GM18507 (cell line): Measurements from ENCODE around the gene SMYD3.

Source experiments
- DNase-seq: peaks from one replicate; pipeline ENCODE4 v3.0.0; 2011; ENCODE audit warnings: low read depth; ENCODE audit not compliant: insufficient read length; ENCODE audit errors: extremely low spot score
- FAIRE-seq: peaks from 2 replicates; lab custom pipeline; 2011; peaks lifted over from hg19 to GRCh38; lab: Jason Lieb, UNC

Gene SMYD3

GRCh38 chr1:246425139-246425794 lies 81.8 kb downstream of the SMYD3 start:
- DNase-seq (no peak), FAIRE-seq (no peak)

- DNase-seq (no peak), FAIRE-seq (no peak)
These were observed 86.8 kb downstream of the SMYD3 start for GRCh38 chr1:246420300-246420699.

GRCh38 chr1:246418565-246419312 lies 88.3 kb downstream of the SMYD3 start:
- FAIRE-seq: no peak
- DNase-seq: no peak

- DNase-seq (no peak), FAIRE-seq (no peak)
These were observed 89.1 kb downstream of the SMYD3 start for GRCh38 chr1:246417813-246418564.

GRCh38 chr1:246417152-246417812 lies 89.8 kb downstream of the SMYD3 start:
- FAIRE-seq (peak; percentile 26), DNase-seq (no peak)

GRCh38 chr1:246416261-246416660 lies 90.8 kb downstream of the SMYD3 start:
- DNase-seq (no peak), FAIRE-seq (no peak)

- DNase-seq: no peak
- FAIRE-seq: no peak
These were observed 92.1 kb downstream of the SMYD3 start for GRCh38 chr1:246415028-246415427.

- DNase-seq (no peak), FAIRE-seq (no peak)
These were observed 93.6 kb downstream of the SMYD3 start for GRCh38 chr1:246413430-246413829.

- FAIRE-seq (no peak), DNase-seq (no peak)
These were observed 103.0 kb downstream of the SMYD3 start for GRCh38 chr1:246404078-246404477.

GRCh38 chr1:246398126-246398813 lies 108.8 kb downstream of the SMYD3 start:
- DNase-seq (no peak), FAIRE-seq (no peak)

GRCh38 chr1:246397046-246397445 lies 110.0 kb downstream of the SMYD3 start:
- FAIRE-seq (no peak), DNase-seq (no peak)

- DNase-seq (no peak), FAIRE-seq (no peak)
These were observed 110.8 kb downstream of the SMYD3 start for GRCh38 chr1:246396322-246396721.

- FAIRE-seq: no peak
- no peak for DNase-seq
These were observed 113.0 kb downstream of the SMYD3 start for GRCh38 chr1:246394121-246394520.

GRCh38 chr1:246390855-246391254 lies 116.2 kb downstream of the SMYD3 start:
- no peak for FAIRE-seq
- no peak for DNase-seq

- FAIRE-seq: no peak
- DNase-seq: no peak
These were observed 122.5 kb downstream of the SMYD3 start for GRCh38 chr1:246384616-246385015.

- no peak for FAIRE-seq
- no peak for DNase-seq
These were observed 123.3 kb downstream of the SMYD3 start for GRCh38 chr1:246383791-246384190.

GRCh38 chr1:246383239-246383589 lies 123.9 kb downstream of the SMYD3 start:
- FAIRE-seq (no peak), DNase-seq (no peak)

GRCh38 chr1:246382589-246383238 lies 124.4 kb downstream of the SMYD3 start:
- DNase-seq (no peak), FAIRE-seq (no peak)

GRCh38 chr1:246381452-246381851 lies 125.6 kb downstream of the SMYD3 start:
- FAIRE-seq (no peak), DNase-seq (no peak)
